Measurements from ENCODE around the gene TPSAB1.
"Not testable (repeated sequence)": the region's sequence is repeated elsewhere in the genome, so short reads cannot be mapped to it uniquely, and the experiment has no call there.

Gene TPSAB1

DNA sequence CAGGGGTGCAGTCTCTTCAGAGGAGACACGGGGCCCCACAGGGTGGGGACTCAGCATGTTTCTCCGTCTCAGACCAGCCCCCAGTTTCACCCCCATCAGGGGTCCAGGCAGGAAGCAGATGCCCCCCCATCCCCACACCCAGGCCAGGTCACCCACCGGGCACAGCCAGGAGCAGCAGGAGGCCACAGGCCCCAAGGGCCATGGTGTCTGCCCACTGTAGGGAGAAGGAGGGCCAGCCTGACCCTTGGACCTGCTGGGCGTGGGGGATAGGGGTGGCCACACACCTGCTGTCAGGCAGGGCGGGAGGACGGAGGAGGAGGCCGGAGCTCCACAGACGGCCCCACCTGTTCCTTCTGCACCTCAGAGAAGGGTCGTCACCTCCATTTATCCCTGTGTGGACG is 15.5 kb upstream of the TPSAB1 start, which contains the start of gene TPSG1:
Gene TPSG1, minus strand, starts transcription at position 218 of the 401 bp plus-strand sequence. Its CDS starts 16 bp downstream, at position 202.
- DNase-seq: no peak

GRCh38 chr16:1225728-1226311 is 14.7 kb upstream of the TPSAB1 start:
- not testable (repeated sequence) for DNase-seq

DNA sequence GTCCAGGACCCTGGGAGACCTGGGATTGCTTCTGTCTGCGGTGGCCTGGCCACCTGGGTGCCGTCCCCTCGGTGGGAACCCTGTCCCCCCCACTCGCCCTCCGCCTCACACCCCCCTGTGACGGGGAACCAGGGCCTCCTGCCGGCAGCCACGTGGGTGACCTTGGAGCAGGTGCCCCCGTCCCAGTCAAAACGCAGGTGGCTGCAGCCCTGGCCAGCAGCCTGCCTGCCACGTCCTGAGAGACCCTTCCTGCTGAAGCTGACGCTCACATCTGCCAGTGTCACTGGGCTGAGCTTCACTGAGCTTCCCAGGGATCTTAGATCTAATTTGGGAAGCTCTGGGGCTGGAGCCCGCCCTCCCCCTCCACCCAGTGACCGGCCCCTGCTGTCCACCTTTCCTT is 13.8 kb upstream of the TPSAB1 start:
- not testable (repeated sequence) for DNase-seq

GRCh38 chr16:1228227-1228626 is 12.3 kb upstream of the TPSAB1 start:
- DNase-seq: not testable (repeated sequence)

DNA sequence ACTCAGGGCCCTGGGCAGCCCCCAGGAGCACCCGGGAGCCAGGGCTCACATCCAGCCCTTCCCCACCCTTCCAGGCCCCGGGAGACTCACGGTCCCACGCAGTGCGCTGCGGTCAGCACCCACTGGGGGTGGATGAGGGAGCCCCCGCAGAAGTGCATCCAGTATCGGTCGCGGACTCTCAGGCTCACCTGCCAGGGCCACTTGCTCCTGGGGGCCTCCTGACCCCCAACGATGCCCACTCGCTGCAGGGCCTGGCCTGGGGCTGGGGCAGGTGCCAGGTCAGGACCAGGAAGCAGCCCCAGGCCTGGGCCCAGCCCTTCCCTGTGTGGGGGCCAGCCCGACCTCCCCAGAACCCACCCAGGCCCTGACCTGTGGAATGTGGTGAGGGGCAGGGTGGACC is 11.0 kb upstream of the TPSAB1 start:
- DNase-seq: not testable (repeated sequence)

GRCh38 chr16:1230084-1230470 is 10.4 kb upstream of the TPSAB1 start, which contains the start of gene TPSB2:
Gene TPSB2 (minus strand): TSS chr16:1230184. CDS start chr16:1229951, 233 bp downstream.
- DNase-seq: not testable (repeated sequence)

- not testable (repeated sequence) for DNase-seq
These were observed 9.9 kb upstream of the TPSAB1 start for GRCh38 chr16:1230471-1231212.

DNA sequence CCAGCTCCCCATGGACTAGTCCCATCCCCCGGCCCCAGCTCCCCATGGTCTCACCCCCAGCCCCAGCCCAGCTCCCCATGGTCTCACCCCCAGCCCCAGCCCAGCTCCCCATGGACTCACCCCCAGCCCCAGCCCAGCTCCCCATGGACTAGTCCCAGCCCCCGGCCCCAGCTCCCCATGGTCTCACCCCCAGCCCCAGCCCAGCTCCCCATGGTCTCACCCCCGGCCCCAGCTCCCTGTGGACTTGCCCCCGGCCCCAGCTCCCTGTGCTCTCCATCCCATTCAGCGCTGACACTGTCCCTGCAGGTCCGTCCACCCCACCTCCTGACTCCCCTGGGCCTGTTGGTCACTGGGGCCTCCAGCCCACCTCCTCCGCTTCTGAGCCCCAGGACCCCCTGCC is 9.2 kb upstream of the TPSAB1 start:
- DNase-seq: not testable (repeated sequence)

- not testable (repeated sequence) for DNase-seq
These were observed 8.3 kb upstream of the TPSAB1 start for GRCh38 chr16:1232049-1232748.

DNA sequence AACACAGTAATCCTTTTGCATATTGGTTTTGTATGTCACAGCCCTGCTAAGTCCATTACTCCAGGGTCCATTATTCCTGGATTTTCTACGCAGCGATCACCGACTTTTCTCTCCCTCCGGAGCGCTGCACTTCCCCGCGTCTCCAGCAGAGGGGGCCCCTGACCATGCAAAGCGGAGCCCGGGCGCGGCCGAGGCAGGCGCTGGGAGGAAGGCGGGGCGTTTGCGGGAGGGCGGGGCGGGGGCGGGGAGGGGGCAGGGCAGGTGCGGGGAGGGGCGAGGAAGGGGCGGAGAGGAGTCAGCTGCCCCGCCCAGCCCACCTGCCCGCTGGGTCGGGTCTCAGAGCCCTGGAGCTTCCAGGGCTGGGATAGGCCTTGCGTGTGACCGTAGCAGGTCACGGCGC is 3.8 kb upstream of the TPSAB1 start:
- not testable (repeated sequence) for DNase-seq

- DNase-seq: no peak
These were observed 2.5 kb upstream of the TPSAB1 start for GRCh38 chr16:1237990-1238389.

GRCh38 chr16:1238909-1239308 is 1.6 kb upstream of the TPSAB1 start:
- not testable (repeated sequence) for DNase-seq

DNA sequence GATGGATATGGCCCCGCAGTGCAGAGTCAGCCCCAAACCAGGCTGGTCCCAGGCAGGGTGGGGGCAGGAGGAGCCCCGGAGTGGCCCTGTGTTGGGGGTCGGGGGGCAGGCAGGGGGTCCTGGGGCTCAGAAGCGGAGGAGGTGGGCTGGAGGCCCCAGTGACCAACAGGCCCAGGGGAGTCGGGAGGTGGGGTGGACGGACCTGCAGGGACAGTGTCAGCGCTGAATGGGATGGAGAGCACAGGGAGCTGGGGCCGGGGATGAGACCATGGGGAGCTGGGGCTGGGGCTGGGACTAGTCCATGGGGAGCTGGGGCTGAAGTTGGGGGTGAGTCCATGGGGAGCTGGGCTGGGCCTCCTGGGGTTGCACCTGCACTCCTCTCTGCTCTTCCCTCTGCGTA is 930 bp upstream of the TPSAB1 start:
- DNase-seq: not testable (repeated sequence)

GRCh38 chr16:1241081-1241480 is 576 bp downstream of the TPSAB1 start:
- DNase-seq: not testable (repeated sequence)

- DNase-seq: not testable (repeated sequence)
These were observed 2.9 kb downstream of the TPSAB1 start for GRCh38 chr16:1243363-1243762.

- DNase-seq: not testable (repeated sequence)
These were observed 3.7 kb downstream of the TPSAB1 start for GRCh38 chr16:1243907-1244850.

- no peak for DNase-seq
These were observed 4.4 kb downstream of the TPSAB1 start for GRCh38 chr16:1244881-1245280.

DNA sequence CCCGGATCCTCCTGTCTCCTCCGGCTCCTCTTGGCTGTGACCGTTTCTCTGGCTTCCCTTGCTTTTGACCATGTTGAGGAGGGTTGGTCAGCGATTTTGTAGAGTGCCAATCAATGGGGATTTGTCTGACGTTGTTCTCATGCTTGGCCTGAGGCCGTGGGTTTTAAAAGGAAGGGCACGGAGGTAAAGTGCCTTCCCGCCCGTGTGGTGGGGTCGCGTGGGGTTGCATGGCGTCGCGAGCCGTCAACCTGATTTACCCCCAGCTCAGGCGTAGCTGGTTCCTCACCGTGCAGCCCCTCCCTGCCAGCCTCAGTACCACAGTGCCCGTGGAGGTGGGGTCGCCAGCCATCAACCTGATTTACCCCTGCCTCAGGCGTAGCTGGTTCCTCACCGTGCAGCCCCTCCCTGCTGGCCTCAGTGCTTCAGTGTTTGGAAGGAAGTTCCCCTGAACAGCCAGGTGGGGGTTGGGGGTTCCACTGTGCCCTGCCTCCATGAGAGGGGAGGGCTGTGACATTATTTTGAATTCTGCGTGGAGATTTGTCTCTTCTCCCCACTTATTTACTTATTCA is 5.0 kb downstream of the TPSAB1 start:
- no peak for DNase-seq

GRCh38 chr16:1247903-1248537 is 7.5 kb downstream of the TPSAB1 start:
- not testable (repeated sequence) for DNase-seq

DNA sequence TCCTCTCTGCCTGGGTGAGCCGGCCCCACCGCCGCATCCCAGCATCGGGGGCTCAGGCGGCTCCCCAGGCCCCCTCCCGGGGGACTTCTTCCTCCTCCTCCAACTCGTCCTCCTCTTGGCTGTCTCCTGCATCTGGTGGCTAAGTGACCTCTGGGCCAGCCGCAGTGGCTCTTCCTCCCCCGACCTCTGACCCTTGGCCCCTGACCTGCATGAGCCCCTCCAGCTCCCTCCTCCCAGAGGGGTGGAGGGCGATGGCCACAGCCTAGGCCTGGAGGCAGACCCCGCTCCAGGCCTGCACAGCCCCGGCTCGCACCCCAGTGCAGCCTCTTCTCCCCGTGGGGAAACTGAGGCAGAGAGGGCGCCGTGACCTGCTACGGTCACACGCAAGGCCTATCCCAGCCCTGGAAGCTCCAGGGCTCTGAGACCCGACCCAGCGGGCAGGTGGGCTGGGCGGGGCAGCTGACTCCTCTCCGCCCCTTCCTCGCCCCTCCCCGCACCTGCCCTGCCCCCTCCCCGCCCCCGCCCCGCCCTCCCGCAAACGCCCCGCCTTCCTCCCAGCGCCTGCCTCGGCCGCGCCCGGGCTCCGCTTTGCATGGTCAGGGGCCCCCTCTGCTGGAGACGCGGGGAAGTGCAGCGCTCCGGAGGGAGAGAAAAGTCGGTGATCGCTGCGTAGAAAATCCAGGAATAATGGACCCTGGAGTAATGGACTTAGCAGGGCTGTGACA is 8.7 kb downstream of the TPSAB1 start:
- not testable (repeated sequence) for DNase-seq
